Measurements from ENCODE around the gene SERTAD2. TPM values are rescaled to one million over a fixed set of nuclear protein-coding genes. Genes with fewer than 3 reads are reported as not detected.

Gene SERTAD2
- total and polyA plus RNA-seq, 5 experiments from 2014 or later = 5.5 to 34.5 (median 9.2) TPM

DNA sequence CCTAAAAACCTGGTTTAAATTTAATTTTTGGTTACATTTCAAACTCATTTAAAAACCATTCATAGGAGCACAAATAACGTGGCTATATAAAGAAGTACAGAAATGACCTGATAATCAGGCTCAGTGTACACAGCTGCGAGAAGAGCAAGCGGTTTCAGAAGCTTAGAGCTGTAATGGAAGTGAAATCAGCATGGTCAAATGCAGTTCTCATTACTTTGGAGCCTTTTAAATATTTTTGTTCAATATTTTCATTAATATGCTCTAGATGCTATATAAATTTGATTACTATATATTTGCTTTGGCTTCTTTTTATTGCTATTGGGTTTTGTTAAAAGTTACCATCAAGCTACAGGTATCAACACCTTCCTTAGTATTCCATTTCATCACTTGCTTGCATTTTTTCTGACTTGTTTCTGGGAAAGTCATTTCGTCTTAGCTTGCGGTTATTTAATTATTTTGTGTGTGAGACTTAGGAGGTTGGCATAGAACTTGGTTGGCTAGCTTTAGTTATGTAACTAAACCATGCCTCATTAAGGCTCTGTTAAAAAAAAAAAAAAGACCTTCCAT is 70.9 kb downstream of the SERTAD2 start:
- no peaks in the 10 kb centered on the region for H3K9me3 Mint-ChIP-seq
- H3K27ac Mint-ChIP-seq = peak overlapping the region in 1 of 10 donors; percentile 37
- no peaks in the 10 kb centered on the region for H3K27me3 Mint-ChIP-seq
- H3K4me1 Mint-ChIP-seq = peaks cover 0 to 7% (median 5%) of the 10 kb centered on the region in 4 donors
- DNase-seq = no peak
- H3K36me3 Mint-ChIP-seq = peaks cover 0 to 55% (median 6%) of the 10 kb centered on the region in 3 donors
- ATAC-seq = no peak
- H3K4me3 Mint-ChIP-seq = no peak overlapping the region
- POLR2A ChIA-PET = interaction anchor here (0.7 to 0.9 kb wide), 2 partner anchors 28 to 469 kb away, joined by 7 read pairs; no protein-coding TSS in a partner anchor

DNA sequence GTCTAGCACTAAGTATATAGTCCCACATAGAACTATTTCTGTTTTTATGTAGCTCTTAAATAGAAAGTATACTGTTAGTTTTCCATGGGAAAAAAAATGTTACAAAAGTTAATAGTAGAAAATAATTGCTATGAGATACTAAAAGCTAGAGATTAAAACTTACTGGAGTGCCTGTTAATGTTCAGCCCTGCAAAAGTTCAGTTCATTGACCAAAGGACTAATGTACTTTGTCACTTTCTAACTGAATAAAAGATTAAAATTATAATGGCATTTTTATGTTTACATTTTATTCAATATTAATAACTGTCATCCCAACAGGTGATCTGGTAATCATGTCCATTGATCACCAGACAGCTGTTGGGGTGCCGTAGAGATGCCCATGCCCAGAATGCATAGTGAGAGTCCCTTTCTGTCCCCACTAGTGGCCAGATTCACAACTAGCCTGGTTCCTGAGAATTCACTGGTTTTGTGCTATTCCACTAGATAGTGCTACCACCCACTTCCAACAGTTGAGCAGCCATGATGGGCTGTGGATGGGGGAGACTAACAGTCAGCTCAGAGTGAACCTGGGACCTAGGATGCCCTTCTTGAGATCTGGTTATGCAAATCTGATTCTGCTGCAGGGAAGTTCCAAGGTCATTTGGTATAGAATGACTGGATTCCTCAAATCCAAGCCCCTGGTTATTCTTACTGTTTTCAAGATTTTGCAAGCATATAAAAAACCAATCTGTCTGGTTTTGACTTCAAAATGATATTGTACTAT is 71.8 kb downstream of the SERTAD2 start:
- no peak for ATAC-seq
- Mint-ChIP-seq H3K4me1 (peaks cover 0 to 4% (median 4%) of the 10 kb centered on the region in 4 donors), H3K27me3 (no peaks in the 10 kb centered on the region), H3K4me3 (no peak overlapping the region), H3K36me3 (peaks cover 0 to 59% (median 8%) of the 10 kb centered on the region in 3 donors), H3K9me3 (no peaks in the 10 kb centered on the region), H3K27ac (peak overlapping the region in 1 of 10 donors; percentile 37)
- POLR2A ChIA-PET = no interaction called here
- no peak for DNase-seq

Other genes with a start within 250 kb of the SERTAD2 start
- under 1 TPM; 0.73 to 0.93 TPM for gene LGALSL, start 199.8 kb downstream of the SERTAD2 start, total RNA-seq
- 1 to 10 TPM in 1 of 3 donors, under 1 TPM in 2; 0.32 to 1.4 (median 0.32) TPM for gene LGALSL, start 199.8 kb downstream of the SERTAD2 start, polyA plus RNA-seq
- gene AFTPH, start 129.6 kb downstream of the SERTAD2 start, total RNA-seq = 10 to 100 TPM; 49.5 to 51.6 TPM
- 10 to 100 TPM; 20.9 to 23.6 (median 22.5) TPM for gene AFTPH, start 129.6 kb downstream of the SERTAD2 start, polyA plus RNA-seq